Psoas muscle (tissue), 8 donors: ENCODE results near the gene PEX11G. TPM values are rescaled to one million over a fixed set of nuclear protein-coding genes. Genes with fewer than 3 reads are reported as not detected.

Experiments used
- ATAC-seq, 4 donors: fragments of 200-7000 bp; cut with Tn5 transposase; one replicate each; pipeline ENCODE4 v1.9.1; 2020; ENCODE audit warnings: moderate library complexity in 3 of 4, mild to moderate bottlenecking in 2 of 4
- DNase-seq, 2 donors: peaks; one replicate each; pipeline ENCODE4 v3.0.0-alpha.2; 2020
- H3K27ac ChIP-seq: fragments of 200-600 bp; one replicate; pipeline ENCODE4 v1.8.0; 2022
- H3K27me3 ChIP-seq, 3 donors: fragments of 200-600 bp in 1 of 3; one replicate each; pipeline versions ENCODE4 v1.6.1 to v1.8.0; 2013 to 2022; ENCODE audit warnings: low read length in 2 of 3, mild to moderate bottlenecking in 2 of 3, moderate library complexity in 1 of 3; ENCODE audit not compliant: insufficient read depth in 3 of 3
- H3K36me3 ChIP-seq, 2 donors: fragments of 200-600 bp in 1 of 2; one replicate each; pipeline versions ENCODE4 v1.6.1 to v1.8.0; 2013 to 2022; ENCODE audit warnings: low read depth in 1 of 2, mild to moderate bottlenecking in 1 of 2, moderate library complexity in 1 of 2; ENCODE audit not compliant: insufficient read depth in 1 of 2
- H3K4me1 ChIP-seq: fragments of 200-600 bp; one replicate; pipeline ENCODE4 v1.8.0; 2022
- H3K4me3 ChIP-seq: fragments of 200-600 bp; one replicate; pipeline ENCODE4 v1.8.0; 2022; ENCODE audit warnings: mild to moderate bottlenecking
- H3K9me3 ChIP-seq: fragments of 200-600 bp; one replicate; pipeline ENCODE4 v1.8.0; 2022
- CTCF ChIP-seq: fragments of 200-600 bp; IDR thresholded peaks from one replicate; pipeline ENCODE4 v1.8.0; 2022; ENCODE audit warnings: antibody characterized with exemption
- WGBS, 3 donors: extraction: QIAGEN DNeasy Blood & Tissue Kit; methylation state at CpG; one replicate each; pipeline versions ENCODE4 v1.1.6 to v1.1.7; 2013; 5-methylcytosine and 5-hydroxymethylcytosine counted together
- intact Hi-C, 2 donors: fragments of 100-400 bp; cut with DNase I; formaldehyde crosslinking; loops; one replicate each; pipeline versions ENCODE4 v1.11.0 to v1.14.2; 2022
- polyA plus RNA-seq, 3 donors: library from polyadenylated mRNA; stranded (reverse); fragments of 200-250 nt; gene quantifications; one replicate each; pipeline ENCODE4 v1.2.3, GENCODE V29; 2013
- total RNA-seq, 4 donors: library from RNA; stranded (reverse); fragmentation: NEBNext Ultra II Directional in 2 of 4; extraction: Animal tissue kit (Norgen Biotek cat#: 25700) in 2 of 4; gene quantifications; one replicate each; pipeline versions ENCODE4 v1.2.1 to v1.2.4, GENCODE V29; 2021 to 2023
- donor health status: healthy with polysubstance abuse.
- donor health status: DM: no; HTN: no; CAD: no; lungs with moderate emphysema.
- donor health status: Bipolar disorder and iron deficiency.
- donor health status: healthy.
- donor health status: DM: yes; HTN: yes; CAD: no.
- donor health status: DM: no; HTN: no; CAD: no.
- donor health status: DM: no; HTN: no; CAD: no.
- donor health status: DM: yes; HTN: yes; CAD: no.

Gene PEX11G
- total and polyA plus RNA-seq, 7 donors: 1.0 to 1.4 (median 1.1) TPM

DNA sequence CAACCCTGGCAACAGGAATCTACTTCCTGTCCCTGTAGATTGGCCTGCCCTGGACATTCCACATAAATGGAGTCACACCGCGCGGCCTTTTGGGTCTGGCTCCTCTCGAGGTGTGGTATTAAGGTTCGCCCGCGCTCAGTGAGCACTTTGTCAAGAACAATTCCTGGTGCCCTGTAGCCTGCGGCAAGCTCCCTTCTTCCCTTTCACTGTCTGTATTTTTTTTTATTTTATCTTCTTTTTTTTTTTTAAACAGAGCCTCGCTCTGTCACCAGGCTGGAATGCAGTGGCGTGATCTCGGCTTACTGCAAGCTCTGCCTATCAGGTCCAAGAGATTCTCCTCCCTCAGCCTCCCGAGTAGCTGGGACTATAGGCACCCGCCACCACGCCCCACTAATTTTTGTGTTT lies 28.3 kb downstream of the PEX11G start:
- ATAC-seq (no peak), DNase-seq (no peak)
- no peaks in the 10 kb centered on the region for H3K4me1 ChIP-seq
- no peak for TF ChIP-seq CTCF
- H3K4me3 ChIP-seq: no peak overlapping the region
- H3K27ac ChIP-seq: no peak overlapping the region
- 91 to 93% (median 92%) methylated on average over 14 of the region's 14 CpGs for WGBS, 3 donors
- H3K27me3 ChIP-seq: no peaks in the 10 kb centered on the region
- H3K36me3 ChIP-seq: peaks cover 0 to 83% of the 10 kb centered on the region in 2 donors
- H3K9me3 ChIP-seq: no peaks in the 10 kb centered on the region
- intact Hi-C loops: no loop called here

GRCh38 chr19:7459773-7460172 lies 29.1 kb downstream of the PEX11G start:
- Histone ChIP-seq H3K27me3 (no peaks in the 10 kb centered on the region), H3K4me1 (no peaks in the 10 kb centered on the region), H3K36me3 (peaks cover 0 to 80% of the 10 kb centered on the region in 2 donors), H3K9me3 (no peaks in the 10 kb centered on the region), H3K4me3 (no peak overlapping the region), H3K27ac (no peak overlapping the region)
- ATAC-seq (no peak), DNase-seq (no peak)
- no peak for TF ChIP-seq CTCF
- intact Hi-C loops: no loop called here
- 86 to 95% (median 92%) methylated on average over 19 to 20 of the region's 20 CpGs for WGBS, 3 donors

GRCh38 chr19:7458675-7459074 lies 30.2 kb downstream of the PEX11G start:
- DNase-seq (no peak), ATAC-seq (no peak)
- no peak overlapping the region for H3K4me3 ChIP-seq
- intact Hi-C loops: no loop called here
- no peaks in the 10 kb centered on the region for H3K27me3 ChIP-seq
- no peaks in the 10 kb centered on the region for H3K9me3 ChIP-seq
- WGBS, 3 donors: 80 to 91% (median 87%) methylated on average over 8 to 9 of the region's 9 CpGs
- TF ChIP-seq CTCF: no peak
- H3K4me1 ChIP-seq: no peaks in the 10 kb centered on the region
- H3K36me3 ChIP-seq: peaks cover 0 to 80% of the 10 kb centered on the region in 2 donors
- H3K27ac ChIP-seq: no peak overlapping the region

GRCh38 chr19:7456964-7457541 lies 31.8 kb downstream of the PEX11G start:
- ATAC-seq: no peak
- intact Hi-C loops: no loop called here
- H3K27me3 ChIP-seq: no peaks in the 10 kb centered on the region
- no peaks in the 10 kb centered on the region for H3K4me1 ChIP-seq
- peaks cover 0 to 72% of the 10 kb centered on the region in 2 donors for H3K36me3 ChIP-seq
- H3K27ac ChIP-seq: no peak overlapping the region
- H3K9me3 ChIP-seq: no peaks in the 10 kb centered on the region
- no peak overlapping the region for H3K4me3 ChIP-seq
- TF ChIP-seq CTCF: no peak
- no peak for DNase-seq
- WGBS, 3 donors: 93 to 98% (median 94%) methylated on average over 11 of the region's 11 CpGs
